ENCODE results near the gene HPS1. TPM values are rescaled to one million over a fixed set of nuclear protein-coding genes. Genes with fewer than 3 reads are reported as not detected.
A peak's percentile ranks its signal among the peaks of the same experiment; 100 is the strongest.

HPS1 gene
- total RNA-seq, 1 donor: 52.1 TPM

DNA sequence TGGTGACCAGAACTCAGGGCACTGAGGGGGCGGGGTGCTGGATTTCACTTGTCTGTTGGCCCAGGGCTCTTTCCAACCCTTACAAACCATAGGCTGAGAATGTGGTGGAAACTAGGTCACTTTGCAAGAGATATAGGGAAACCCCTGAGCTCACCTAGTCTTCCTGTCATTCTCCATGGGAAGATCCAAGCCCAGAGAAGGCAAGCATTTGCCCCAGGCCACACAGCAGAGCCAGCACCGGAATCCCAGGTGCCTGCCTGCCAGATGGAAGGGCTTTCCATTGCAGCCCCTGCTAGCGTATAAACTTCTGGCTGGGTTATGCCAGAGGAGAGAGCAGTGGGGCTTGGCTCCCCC, 32.2 kb downstream of the HPS1 start:
- no peak for DNase-seq (ENCODE audit: insufficient read length, low spot score, missing footprints)
- no peak for TF ChIP-seq CTCF (IDR thresholded peaks at IDR 0.05; ENCODE audit: extremely low read depth, low read depth, low read length)
- H3K4me1 ChIP-seq (ENCODE audit: insufficient read depth, low read length): peaks cover 14% of the 10 kb centered on the region
- peak overlapping the region; percentile 93 for H3K4me2 ChIP-seq (ENCODE audit: insufficient read depth, low read length)
- peak overlapping the region; percentile 93 for H2AFZ ChIP-seq (ENCODE audit: low read length)
- peaks cover 10% of the 10 kb centered on the region for H3K79me2 ChIP-seq (ENCODE audit: insufficient read depth, low read length)
- H3K27ac ChIP-seq (ENCODE audit: low read depth, low read length): peak overlapping the region; percentile 58
- H3K4me3 ChIP-seq (ENCODE audit: insufficient read depth, low read length): peak overlapping the region; percentile 94
- H3K36me3 ChIP-seq (ENCODE audit: insufficient read depth, low read length): peaks cover 11% of the 10 kb centered on the region
- H3K27me3 ChIP-seq (ENCODE audit: insufficient read depth, low read length): no peaks in the 10 kb centered on the region
- no peaks in the 10 kb centered on the region for H4K20me1 ChIP-seq (ENCODE audit: insufficient read depth, low read length)
- no peaks in the 10 kb centered on the region for H3K9me3 ChIP-seq (ENCODE audit: low read depth, low read length)

- Histone ChIP-seq H3K9me3 (ENCODE audit: low read depth, low read length) (no peaks in the 10 kb centered on the region), H3K36me3 (ENCODE audit: insufficient read depth, low read length) (peaks cover 5% of the 10 kb centered on the region), H3K4me1 (ENCODE audit: insufficient read depth, low read length) (peaks cover 14% of the 10 kb centered on the region), H4K20me1 (ENCODE audit: insufficient read depth, low read length) (no peaks in the 10 kb centered on the region), H2AFZ (ENCODE audit: low read length) (no peak overlapping the region), H3K4me3 (ENCODE audit: insufficient read depth, low read length) (no peak overlapping the region), H3K27ac (ENCODE audit: low read depth, low read length) (no peak overlapping the region), H3K4me2 (ENCODE audit: insufficient read depth, low read length) (no peak overlapping the region), H3K79me2 (ENCODE audit: insufficient read depth, low read length) (peaks cover 10% of the 10 kb centered on the region), H3K27me3 (ENCODE audit: insufficient read depth, low read length) (no peaks in the 10 kb centered on the region)
- DNase-seq (ENCODE audit: insufficient read length, low spot score, missing footprints): no peak
- no peak for TF ChIP-seq CTCF (IDR thresholded peaks at IDR 0.05; ENCODE audit: extremely low read depth, low read depth, low read length)
Measured at GRCh38 chr10:98411768-98412167, 35.0 kb downstream of the HPS1 start.

DNA sequence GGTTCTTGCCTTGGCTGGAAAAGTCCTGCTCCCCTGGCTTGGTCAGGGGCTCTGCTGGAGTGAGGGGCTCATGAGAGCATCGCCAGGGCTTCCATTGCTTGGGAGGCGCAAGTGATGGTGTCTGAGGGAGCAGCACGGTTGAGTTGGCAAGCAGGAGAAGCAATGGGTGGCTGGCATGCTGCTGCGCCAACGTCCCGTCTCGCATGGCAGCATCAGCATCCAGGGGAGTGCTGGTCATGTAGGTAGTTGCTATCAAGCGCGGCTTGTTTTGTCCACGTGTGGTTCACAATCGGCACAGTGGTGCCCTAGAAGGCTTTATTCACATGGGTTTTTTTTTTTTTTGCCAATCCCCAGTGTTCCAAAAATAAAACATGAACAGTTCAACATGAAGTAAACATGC, 35.6 kb downstream of the HPS1 start:
- Histone ChIP-seq H3K27me3 (ENCODE audit: insufficient read depth, low read length) (no peaks in the 10 kb centered on the region), H3K4me1 (ENCODE audit: insufficient read depth, low read length) (peaks cover 14% of the 10 kb centered on the region), H3K36me3 (ENCODE audit: insufficient read depth, low read length) (peaks cover 5% of the 10 kb centered on the region), H3K4me3 (ENCODE audit: insufficient read depth, low read length) (no peak overlapping the region), H4K20me1 (ENCODE audit: insufficient read depth, low read length) (no peaks in the 10 kb centered on the region), H3K9me3 (ENCODE audit: low read depth, low read length) (no peaks in the 10 kb centered on the region), H3K4me2 (ENCODE audit: insufficient read depth, low read length) (no peak overlapping the region), H3K79me2 (ENCODE audit: insufficient read depth, low read length) (peaks cover 10% of the 10 kb centered on the region), H2AFZ (ENCODE audit: low read length) (no peak overlapping the region), H3K27ac (ENCODE audit: low read depth, low read length) (no peak overlapping the region)
- DNase-seq (ENCODE audit: insufficient read length, low spot score, missing footprints): no peak
- no peak for TF ChIP-seq CTCF (IDR thresholded peaks at IDR 0.05; ENCODE audit: extremely low read depth, low read depth, low read length)

DNA sequence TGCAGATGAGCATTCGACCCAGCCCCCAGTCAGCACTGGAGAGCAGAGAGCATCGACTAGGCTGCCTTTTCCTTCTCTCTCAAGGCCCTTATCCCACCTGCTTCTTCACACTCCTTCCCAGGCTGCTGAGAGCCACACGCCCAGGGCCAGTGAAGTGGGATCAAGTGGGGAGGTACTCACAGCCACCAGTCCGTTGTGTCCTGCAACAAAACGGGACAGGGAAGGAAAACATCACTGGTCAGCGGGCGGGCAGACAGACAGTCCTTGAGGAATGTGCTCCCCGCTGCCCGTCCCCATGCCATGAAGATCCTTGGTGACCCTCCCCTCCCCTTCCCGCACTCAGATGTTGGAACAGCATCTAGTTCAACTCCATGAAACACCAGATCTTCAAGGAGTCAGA, 36.0 kb downstream of the HPS1 start:
- Histone ChIP-seq H2AFZ (ENCODE audit: low read length) (no peak overlapping the region), H3K36me3 (ENCODE audit: insufficient read depth, low read length) (peaks cover 5% of the 10 kb centered on the region), H3K27ac (ENCODE audit: low read depth, low read length) (no peak overlapping the region), H3K4me3 (ENCODE audit: insufficient read depth, low read length) (no peak overlapping the region), H3K4me1 (ENCODE audit: insufficient read depth, low read length) (peaks cover 14% of the 10 kb centered on the region), H3K27me3 (ENCODE audit: insufficient read depth, low read length) (no peaks in the 10 kb centered on the region), H3K4me2 (ENCODE audit: insufficient read depth, low read length) (no peak overlapping the region), H3K9me3 (ENCODE audit: low read depth, low read length) (no peaks in the 10 kb centered on the region), H3K79me2 (ENCODE audit: insufficient read depth, low read length) (peaks cover 10% of the 10 kb centered on the region), H4K20me1 (ENCODE audit: insufficient read depth, low read length) (no peaks in the 10 kb centered on the region)
- TF ChIP-seq CTCF (IDR thresholded peaks at IDR 0.05; ENCODE audit: extremely low read depth, low read depth, low read length): no peak
- no peak for DNase-seq (ENCODE audit: insufficient read length, low spot score, missing footprints)
